ENCODE data around the gene AUTS2. TPM values are rescaled to one million over a fixed set of nuclear protein-coding genes. Genes with fewer than 3 reads are reported as not detected.

Gene AUTS2
- total and polyA plus RNA-seq, 9 of the 15 experiments (the other 6 are each of a cell fraction or from before 2014, with no cell fraction given) = 0.58 TPM; not detected in 8

DNA sequence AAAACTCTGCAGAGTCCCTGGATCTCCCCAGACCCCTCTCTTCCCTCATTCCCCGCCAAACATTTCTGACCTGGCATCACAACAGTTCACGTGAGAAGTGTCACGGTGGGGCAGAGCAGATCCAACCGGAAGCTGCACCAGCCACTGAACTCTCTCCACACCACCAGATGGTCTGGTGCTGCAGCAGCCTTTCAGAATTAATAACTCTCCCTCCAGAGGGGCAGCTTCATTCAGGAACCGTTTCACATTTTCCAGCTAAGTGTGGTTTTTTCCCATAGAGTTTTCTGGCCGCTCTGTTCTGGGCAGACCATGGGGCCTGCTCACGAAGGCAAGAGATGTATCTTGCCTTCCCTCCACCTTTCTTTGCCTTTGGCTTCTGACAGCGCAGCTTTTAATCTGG lies 1047.0 kb downstream of the AUTS2 start:
- 4% methylated on average over 8 of the region's 8 CpGs for WGBS (ENCODE audit: insufficient coverage, low coverage, missing lambda C conversion rate)

More for the DNA sequence above, 1047.0 kb downstream of the AUTS2 start:
- DNase-seq (ENCODE audit: extremely low read depth in 1 of 4, low spot score in 3 of 4) (no peak), FAIRE-seq (no peak), ATAC-seq (no peak)
- Histone ChIP-seq H3K9me1 (ENCODE audit: control insufficient read depth, insufficient read depth, low read length) (no peaks in the 10 kb centered on the region), H3K79me2 (ENCODE audit: control insufficient read depth, insufficient read depth, low read length) (no peaks in the 10 kb centered on the region), H2AFZ (ENCODE audit: low read depth, low read length) (no peak overlapping the region), H3K4me3 (no peak overlapping the region), H3K27me3 (ENCODE audit: control insufficient read depth in 2 of 2, insufficient read depth in 2 of 2, low read length in 2 of 2) (peaks cover 21 to 43% of the 10 kb centered on the region in 2 experiments), H3K9ac (ENCODE audit: insufficient read depth in 1 of 2, low read depth in 2 of 2, low read length in 2 of 2) (no peak overlapping the region), H3K9me3 (replicated peaks; ENCODE audit: control insufficient read depth, insufficient read depth, low read depth, low read length) (no peaks in the 10 kb centered on the region), H3K4me2 (ENCODE audit: insufficient read depth, low read length) (no peak overlapping the region), H3K27ac (ENCODE audit: extremely low read depth, low read depth, low read length) (no peak overlapping the region), H3K36me3 (ENCODE audit: control insufficient read depth, insufficient read depth, low read length) (no peaks in the 10 kb centered on the region), H3K4me1 (replicated peaks in 1 of 2; ENCODE audit: control insufficient read depth in 2 of 2, insufficient read depth in 2 of 2, low read length in 2 of 2) (no peaks in the 10 kb centered on the region), H4K20me1 (replicated peaks; ENCODE audit: control insufficient read depth, insufficient read depth, low read length) (no peaks in the 10 kb centered on the region; the same call in 1 of the 2 replicates)
- BruUV-seq (replicated peaks) = no TSS peak
- POLR2A ChIA-PET = no interaction called here
- in situ Hi-C loops (cut with MboI) (no loop called here), intact Hi-C loops (cut with micrococcal nuclease) (no loop called here)
- TF ChIP-seq RBBP5 (IDR thresholded peaks at IDR 0.05; ENCODE audit: borderline replicate concordance, insufficient read depth, low read length, poor library complexity, severe bottlenecking) (no peak), HDGF (IDR thresholded peaks at IDR 0.05) (no peak), CREM (IDR thresholded peaks at IDR 0.05; ENCODE audit: low read depth) (no peak)
- TF ChIP-seq, protein P1, sequence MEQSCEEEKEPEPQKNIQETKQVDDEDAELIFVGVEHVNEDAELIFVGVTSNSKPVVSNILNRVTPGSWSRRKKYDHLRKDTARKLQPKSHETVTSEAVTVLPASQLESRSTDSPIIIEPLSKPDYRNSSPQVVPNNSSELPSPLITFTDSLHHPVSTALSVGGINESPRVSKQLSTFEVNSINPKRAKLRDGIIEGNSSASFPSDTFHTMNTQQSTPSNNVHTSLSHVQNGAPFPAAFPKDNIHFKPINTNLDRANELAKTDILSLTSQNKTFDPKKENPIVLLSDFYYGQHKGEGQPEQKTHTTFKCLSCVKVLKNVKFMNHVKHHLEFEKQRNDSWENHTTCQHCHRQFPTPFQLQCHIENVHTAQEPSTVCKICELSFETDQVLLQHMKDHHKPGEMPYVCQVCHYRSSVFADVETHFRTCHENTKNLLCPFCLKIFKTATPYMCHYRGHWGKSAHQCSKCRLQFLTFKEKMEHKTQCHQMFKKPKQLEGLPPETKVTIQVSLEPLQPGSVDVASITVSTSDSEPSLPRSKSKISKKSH (CRISPR knock-in tag; IDR thresholded peaks at IDR 0.05) = no peak
- TF ChIP-seq, protein P2, sequence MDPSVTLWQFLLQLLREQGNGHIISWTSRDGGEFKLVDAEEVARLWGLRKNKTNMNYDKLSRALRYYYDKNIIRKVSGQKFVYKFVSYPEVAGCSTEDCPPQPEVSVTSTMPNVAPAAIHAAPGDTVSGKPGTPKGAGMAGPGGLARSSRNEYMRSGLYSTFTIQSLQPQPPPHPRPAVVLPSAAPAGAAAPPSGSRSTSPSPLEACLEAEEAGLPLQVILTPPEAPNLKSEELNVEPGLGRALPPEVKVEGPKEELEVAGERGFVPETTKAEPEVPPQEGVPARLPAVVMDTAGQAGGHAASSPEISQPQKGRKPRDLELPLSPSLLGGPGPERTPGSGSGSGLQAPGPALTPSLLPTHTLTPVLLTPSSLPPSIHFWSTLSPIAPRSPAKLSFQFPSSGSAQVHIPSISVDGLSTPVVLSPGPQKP (CRISPR knock-in tag; IDR thresholded peaks at IDR 0.05) = no peak
- TF ChIP-seq, protein P3, sequence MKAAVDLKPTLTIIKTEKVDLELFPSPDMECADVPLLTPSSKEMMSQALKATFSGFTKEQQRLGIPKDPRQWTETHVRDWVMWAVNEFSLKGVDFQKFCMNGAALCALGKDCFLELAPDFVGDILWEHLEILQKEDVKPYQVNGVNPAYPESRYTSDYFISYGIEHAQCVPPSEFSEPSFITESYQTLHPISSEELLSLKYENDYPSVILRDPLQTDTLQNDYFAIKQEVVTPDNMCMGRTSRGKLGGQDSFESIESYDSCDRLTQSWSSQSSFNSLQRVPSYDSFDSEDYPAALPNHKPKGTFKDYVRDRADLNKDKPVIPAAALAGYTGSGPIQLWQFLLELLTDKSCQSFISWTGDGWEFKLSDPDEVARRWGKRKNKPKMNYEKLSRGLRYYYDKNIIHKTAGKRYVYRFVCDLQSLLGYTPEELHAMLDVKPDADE (conservative IDR thresholded peaks at IDR 0.05; ENCODE audit: control insufficient read depth, low read depth, low read length) = no peak
- CTCF ChIA-PET (ENCODE audit: low intra/inter-chr PET ratio) = no interaction called here
